NT2/D1 (cell line): ENCODE data around the gene ZNF503.

Source experiments
- SUZ12 ChIP-seq: IDR thresholded peaks from 2 replicates; pipeline ENCODE4 v1.6.1; 2011; ENCODE audit not compliant: insufficient read length, insufficient read depth; ENCODE audit errors: extremely low read depth
- YY1 ChIP-seq: IDR thresholded peaks from 2 replicates; pipeline ENCODE4 v1.6.1; 2011; ENCODE audit not compliant: insufficient read length, insufficient read depth
- ZNF274 ChIP-seq: IDR thresholded peaks from 2 replicates; pipeline ENCODE4 v1.6.1; 2011; ENCODE audit warnings: mild to moderate bottlenecking, low read depth, low read length

GRCh38 chr10:75414527-75414926 lies 13.0 kb upstream of the ZNF503 start:
- TF ChIP-seq YY1 (no peak), ZNF274 (no peak), SUZ12 (no peak)
